H1 (cell line): Measurements from ENCODE around the gene NSFL1C. TPM values are rescaled to one million over a fixed set of nuclear protein-coding genes. Genes with fewer than 3 reads are reported as not detected.

Experiments
- CTCF ChIA-PET: fragments of 300-600 bp; sonication (Branson Sonifier 250); formaldehyde crosslinking; loops from one replicate; lab custom pipeline; 2021; ENCODE audit not compliant: partially characterized antibody; lab: Charles Lee
- POLR2A ChIA-PET: fragments of 300-600 bp; sonication (Branson Sonifier 250); formaldehyde crosslinking; loops from one replicate; lab custom pipeline; 2021; ENCODE audit warnings: inconsistent platforms; ENCODE audit not compliant: partially characterized antibody; lab: Charles Lee
- DNase-seq, 2 experiments: peaks; one replicate each; pipeline versions ENCODE4 v3.0.0 to v3.0.0-alpha.2; 2010 to 2022; ENCODE audit warnings: low spot score in 2 of 2, low read depth in 1 of 2, mixed read lengths in 1 of 2
- FAIRE-seq: peaks from 2 replicates; lab custom pipeline; 2011; peaks lifted over from hg19 to GRCh38; lab: Jason Lieb, UNC
- H2AFZ ChIP-seq: 2 replicates; pipeline ENCODE4 v1.8.1; 2012; ENCODE audit warnings: low read length, inconsistent platforms
- H2AK5ac ChIP-seq: 2 replicates; pipeline ENCODE4 v1.6.1; 2013; ENCODE audit warnings: low read depth, low read length
- H2BK120ac ChIP-seq: replicated peaks from 2 replicates; pipeline ENCODE3; 2013; ENCODE audit warnings: low read depth, low read length, inconsistent platforms
- H2BK12ac ChIP-seq: 2 replicates; pipeline ENCODE4 v1.6.1; 2013; ENCODE audit warnings: low read depth, low read length
- H2BK15ac ChIP-seq: 2 replicates; pipeline ENCODE4 v1.6.1; 2013; ENCODE audit warnings: low read length
- H2BK20ac ChIP-seq: 2 replicates; pipeline ENCODE4 v1.6.1; 2013; ENCODE audit warnings: low read length
- H2BK5ac ChIP-seq: 2 replicates; pipeline ENCODE4 v1.6.1; 2013; ENCODE audit warnings: low read depth, low read length
- H3K14ac ChIP-seq: 2 replicates; pipeline ENCODE4 v1.6.1; 2013; ENCODE audit warnings: inconsistent platforms; ENCODE audit not compliant: insufficient read length
- H3K18ac ChIP-seq: 2 replicates; pipeline ENCODE4 v1.6.1; 2013; ENCODE audit warnings: low read length; ENCODE audit errors: extremely low read depth
- H3K23ac ChIP-seq: 2 replicates; pipeline ENCODE4 v1.6.1; 2013; ENCODE audit warnings: inconsistent platforms; ENCODE audit not compliant: insufficient read length
- H3K23me2 ChIP-seq: 2 replicates; pipeline ENCODE4 v1.6.1; 2013; ENCODE audit warnings: low read depth, low read length
- H3K27ac ChIP-seq: 2 replicates; pipeline ENCODE4 v1.6.1; 2011; ENCODE audit warnings: low read depth, low read length, inconsistent platforms
- H3K27me3 ChIP-seq, 4 experiments: replicated peaks in 1 of 4; 1 replicate in 1 of 4; 2 replicates in 3 of 4; pipeline versions ENCODE4 v1.6.1 to v1.8.1; 2011 to 2013; ENCODE audit warnings: low read length in 3 of 4, mild to moderate bottlenecking in 3 of 4, inconsistent platforms in 2 of 4, mixed read lengths in 2 of 4, moderate library complexity in 1 of 4; ENCODE audit not compliant: control insufficient read depth in 3 of 4, insufficient read depth in 3 of 4; ENCODE audit errors: extremely low read depth in 1 of 4
- H3K36me3 ChIP-seq, 4 experiments: 2 replicates each; pipeline versions ENCODE4 v1.6.1 to v1.8.1; 2011 to 2013; ENCODE audit warnings: mild to moderate bottlenecking in 4 of 4, low read length in 3 of 4, moderate library complexity in 2 of 4, control low read depth in 1 of 4, inconsistent platforms in 1 of 4; ENCODE audit not compliant: insufficient read depth in 4 of 4, control insufficient read depth in 2 of 4
- H3K4ac ChIP-seq: replicated peaks from 2 replicates; pipeline ENCODE3; 2013; ENCODE audit warnings: low read length, low read depth, mixed read lengths, inconsistent platforms; ENCODE audit not compliant: insufficient read length
- H3K4me1 ChIP-seq, 4 experiments: replicated peaks in 1 of 4; 1 replicate in 1 of 4; 2 replicates in 3 of 4; pipeline versions ENCODE4 v1.6.1 to v1.8.1; 2011 to 2013; ENCODE audit warnings: low read length in 3 of 4, inconsistent platforms in 2 of 4, mixed read lengths in 1 of 4; ENCODE audit not compliant: insufficient read depth in 4 of 4, control insufficient read depth in 3 of 4
- H3K4me2 ChIP-seq, 2 experiments: 2 replicates each; pipeline versions ENCODE4 v1.6.1 to v1.8.1; 2011 to 2013; ENCODE audit warnings: low read depth in 2 of 2, low read length in 2 of 2, control low read depth in 1 of 2, inconsistent platforms in 1 of 2, mild to moderate bottlenecking in 1 of 2; ENCODE audit not compliant: insufficient read depth in 1 of 2
- H3K4me3 ChIP-seq, 4 experiments: fragments of 200-600, 300-600 bp in 1 of 4; sonication (generic), shearing (Covaris generic), sonication (Bioruptor Twin) in 1 of 4; 2 replicates each; pipeline versions ENCODE4 v1.5.1 to v1.8.1; 2011 to 2016; ENCODE audit warnings: low read length in 4 of 4, low read depth in 3 of 4, control low read depth in 2 of 4, inconsistent platforms in 2 of 4, mild to moderate bottlenecking in 2 of 4, mixed read lengths in 1 of 4, moderate library complexity in 1 of 4; ENCODE audit not compliant: insufficient read depth in 2 of 4; ENCODE audit errors: extremely low read depth in 1 of 4
- H3K56ac ChIP-seq: replicated peaks from 2 replicates; pipeline ENCODE3; 2013; ENCODE audit warnings: low read depth, mild to moderate bottlenecking, mixed read lengths, low read length, inconsistent platforms; ENCODE audit not compliant: insufficient read length
- H3K79me1 ChIP-seq: 2 replicates; pipeline ENCODE4 v1.6.1; 2013; ENCODE audit warnings: low read depth, low read length, control low read depth
- H3K79me2 ChIP-seq, 2 experiments: 2 replicates each; pipeline versions ENCODE4 v1.6.1 to v1.8.1; 2012 to 2013; ENCODE audit warnings: low read length in 2 of 2, mild to moderate bottlenecking in 2 of 2, inconsistent platforms in 1 of 2; ENCODE audit not compliant: insufficient read depth in 2 of 2, control insufficient read depth in 1 of 2
- H3K9ac ChIP-seq, 4 experiments: replicated peaks in 1 of 4; 1 replicate in 1 of 4; 2 replicates in 3 of 4; pipeline versions ENCODE4 v1.6.1 to v1.8.1; 2011 to 2013; ENCODE audit warnings: low read depth in 3 of 4, low read length in 3 of 4, control low read depth in 2 of 4, mild to moderate bottlenecking in 2 of 4, moderate library complexity in 2 of 4, inconsistent platforms in 1 of 4; ENCODE audit errors: extremely low read depth in 1 of 4
- H3K9me3 ChIP-seq, 2 experiments: 2 replicates each; pipeline versions ENCODE4 v1.6.1 to v1.8.1; 2012 to 2013; ENCODE audit warnings: mild to moderate bottlenecking in 2 of 2, moderate library complexity in 2 of 2, control low read depth in 1 of 2, inconsistent platforms in 1 of 2, low read depth in 1 of 2, low read length in 1 of 2, mixed read lengths in 1 of 2; ENCODE audit not compliant: insufficient read depth in 2 of 2
- H4K20me1 ChIP-seq, 2 experiments: replicated peaks in 1 of 2; 2 replicates each; pipeline versions ENCODE3 to v1.8.1; 2011 to 2013; ENCODE audit warnings: inconsistent platforms in 2 of 2, low read length in 2 of 2, mild to moderate bottlenecking in 1 of 2; ENCODE audit not compliant: insufficient read depth in 2 of 2, control insufficient read depth in 1 of 2
- H4K5ac ChIP-seq: 2 replicates; pipeline ENCODE4 v1.6.1; 2013; ENCODE audit warnings: low read length, low read depth, mixed read lengths, inconsistent platforms; ENCODE audit not compliant: insufficient read length
- H4K8ac ChIP-seq: 2 replicates; pipeline ENCODE4 v1.8.0; 2013; ENCODE audit warnings: mild to moderate bottlenecking, moderate library complexity, low read length, inconsistent platforms; ENCODE audit not compliant: insufficient read depth; ENCODE audit errors: extremely low read depth
- H4K91ac ChIP-seq: replicated peaks from 2 replicates; pipeline ENCODE3; 2013; ENCODE audit warnings: low read length, mixed read lengths, inconsistent platforms; ENCODE audit not compliant: insufficient read length
- EP300 ChIP-seq, 2 experiments: IDR thresholded peaks; 1 replicate in 1 of 2; 2 replicates in 1 of 2; pipeline ENCODE4 v1.6.1; 2011 to 2012; ENCODE audit warnings: low read depth in 2 of 2, low read length in 2 of 2, mild to moderate bottlenecking in 2 of 2, borderline replicate concordance in 1 of 2, inconsistent platforms in 1 of 2, moderate library complexity in 1 of 2
- polyA plus RNA-seq, 7 experiments: library from polyadenylated mRNA; depleted of rRNA in 3 of 7; stranded (reverse) in 5 of 7; unstranded in 2 of 7; fragments of >200 nt in 5 of 7; fragments of 200-250 nt in 2 of 7; gene quantifications; 1 replicate in 5 of 7; 2 replicates in 1 of 7; 4 replicates in 1 of 7; pipeline versions ENCODE4 v1.2.1 to v1.2.3, GENCODE V29; 2011 to 2013; ENCODE audit warnings: missing spikeins in 2 of 7, mixed read lengths in 2 of 7
- total RNA-seq: library from RNA; stranded (reverse); fragmentation: NEBNext Ultra II Directional; extraction: Animal tissue kit (Norgen Biotek cat#: 25700); gene quantifications from 2 replicates; pipeline ENCODE4 v1.2.1, GENCODE V29; 2021
- TF ChIP-seq, protein P1 (sequence below): IDR thresholded peaks from 2 replicates; pipeline ENCODE4 v1.6.1; 2011; ENCODE audit warnings: low read depth, mild to moderate bottlenecking, low read length; ENCODE audit not compliant: insufficient read depth

The NSFL1C gene
- total and polyA plus RNA-seq, 2 of the 8 experiments (the other 6 are each of a cell fraction or from before 2014, with no cell fraction given): 21.6 to 98.0 TPM

DNA sequence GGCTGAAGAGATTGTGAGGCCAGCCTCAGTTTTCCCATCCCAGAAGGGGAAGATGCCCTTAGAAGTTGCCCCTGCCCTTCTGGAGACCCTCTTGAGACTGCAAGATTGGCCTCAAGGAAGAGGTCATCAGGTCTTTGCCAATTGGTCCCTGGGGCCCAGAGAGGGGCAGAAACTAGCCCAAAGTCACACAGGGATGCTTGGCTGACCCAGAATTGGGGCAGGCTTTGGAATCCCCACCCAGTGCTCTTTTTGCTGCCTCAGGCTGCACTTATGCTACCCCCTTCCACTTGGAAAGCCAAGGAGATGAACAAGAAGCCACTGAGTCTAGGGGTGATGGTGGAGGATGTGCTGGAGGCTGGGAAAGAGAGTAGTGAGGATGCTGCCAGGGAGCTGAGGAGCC is 48.9 kb downstream of the NSFL1C start:
- no peaks in the 10 kb centered on the region for H3K23me2 ChIP-seq
- H3K27me3 ChIP-seq: 0 out of 7 replicates have a peak, but pooled peaks cover 0 to 3% (median 0%) of the 10 kb centered on the region in 4 experiments
- H4K5ac ChIP-seq: no peak overlapping the region
- H3K27ac ChIP-seq: no peak overlapping the region
- H3K9ac ChIP-seq: no peak overlapping the region
- H2BK12ac ChIP-seq: no peak overlapping the region
- H3K56ac ChIP-seq: no peak overlapping the region
- H3K4me2 ChIP-seq: no peak overlapping the region
- H4K8ac ChIP-seq: no peak overlapping the region
- ChIA-PET POLR2A (no interaction called here), CTCF (interaction anchor here (0.6 to 4.1 kb wide), 4 partner anchors 20 to 105 kb away, joined by 3 to 17 read pairs (median 3); no protein-coding TSS in a partner anchor)
- no peak overlapping the region for H2AFZ ChIP-seq
- no peaks in the 10 kb centered on the region for H3K36me3 ChIP-seq
- no peak overlapping the region for H2BK20ac ChIP-seq
- FAIRE-seq (no peak), DNase-seq (no peak)
- H2BK5ac ChIP-seq: no peak overlapping the region
- H4K20me1 ChIP-seq: no peaks in the 10 kb centered on the region
- no peak overlapping the region for H2BK15ac ChIP-seq
- H2BK120ac ChIP-seq: no peak overlapping the region
- no peak overlapping the region; the same call in 1 of the 2 replicates for H2AK5ac ChIP-seq
- H3K14ac ChIP-seq: no peak overlapping the region
- no peak overlapping the region for H3K4ac ChIP-seq
- peaks cover 0 to 3% (median under 1%) of the 10 kb centered on the region in 4 experiments; a peak in 4 of 7 replicates for H3K4me1 ChIP-seq
- no peak overlapping the region for H3K18ac ChIP-seq
- no peak overlapping the region for H3K23ac ChIP-seq
- peaks cover 4 to 8% of the 10 kb centered on the region in 2 experiments; a peak in 3 of 4 replicates for H3K9me3 ChIP-seq
- H3K4me3 ChIP-seq: no peak overlapping the region
- H4K91ac ChIP-seq: no peak overlapping the region
- no peaks in the 10 kb centered on the region for H3K79me2 ChIP-seq
- H3K79me1 ChIP-seq: no peaks in the 10 kb centered on the region
- no peak for TF ChIP-seq EP300 (IDR thresholded peaks at IDR 0.05; ENCODE audit: borderline replicate concordance in 1 of 2, low read depth in 2 of 2, low read length in 2 of 2)
- TF ChIP-seq, protein P1, sequence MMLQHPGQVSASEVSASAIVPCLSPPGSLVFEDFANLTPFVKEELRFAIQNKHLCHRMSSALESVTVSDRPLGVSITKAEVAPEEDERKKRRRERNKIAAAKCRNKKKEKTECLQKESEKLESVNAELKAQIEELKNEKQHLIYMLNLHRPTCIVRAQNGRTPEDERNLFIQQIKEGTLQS: no peak
